Spleen (tissue), 11 donors: Measurements from ENCODE around the gene ABO. TPM values are rescaled to one million over a fixed set of nuclear protein-coding genes. Genes with fewer than 3 reads are reported as not detected.

Experiments
- DNase-seq: peaks from one replicate; pipeline ENCODE4 v3.0.0-alpha.2; 2020
- H3K27ac ChIP-seq, 8 donors: fragments of 200-600 bp; sonication (generic) in 7 of 8; 1 replicate in 4 of 8; 2 replicates in 4 of 8; pipeline versions ENCODE4 v1.5.0 to v1.8.0; 2016 to 2021; ENCODE audit warnings: inconsistent platforms in 4 of 8, mild to moderate bottlenecking in 4 of 8, moderate library complexity in 1 of 8
- H3K27me3 ChIP-seq, 7 donors: fragments of 200-600 bp; sonication (generic) in 6 of 7; replicated peaks in 1 of 7; 1 replicate in 4 of 7; 2 replicates in 3 of 7; pipeline versions ENCODE4 v1.5.0 to v1.8.0; 2016 to 2021; ENCODE audit warnings: inconsistent platforms in 3 of 7, mild to moderate bottlenecking in 1 of 7
- H3K36me3 ChIP-seq, 6 donors: fragments of 200-600 bp; sonication (generic) in 5 of 6; 1 replicate in 4 of 6; 2 replicates in 2 of 6; pipeline versions ENCODE4 v1.5.0 to v1.8.0; 2016 to 2021; ENCODE audit warnings: inconsistent platforms in 2 of 6
- H3K4me1 ChIP-seq, 6 donors: fragments of 200-600 bp; sonication (generic) in 5 of 6; 1 replicate in 3 of 6; 2 replicates in 3 of 6; pipeline versions ENCODE4 v1.5.0 to v1.8.0; 2016 to 2021; ENCODE audit warnings: inconsistent platforms in 3 of 6
- H3K4me3 ChIP-seq, 8 donors: fragments of 200-600 bp; sonication (generic) in 7 of 8; 1 replicate in 4 of 8; 2 replicates in 4 of 8; pipeline versions ENCODE4 v1.5.0 to v1.8.0; 2016 to 2021; ENCODE audit warnings: inconsistent platforms in 4 of 8, mild to moderate bottlenecking in 4 of 8, moderate library complexity in 2 of 8
- H3K9me3 ChIP-seq, 8 donors: fragments of 200-600 bp; sonication (generic) in 7 of 8; 1 replicate in 4 of 8; 2 replicates in 4 of 8; pipeline versions ENCODE4 v1.5.0 to v1.8.0; 2016 to 2021; ENCODE audit warnings: inconsistent platforms in 4 of 8
- POLR2A ChIP-seq, 3 donors: fragments of 450-650 bp; IDR thresholded peaks; one replicate each; pipeline ENCODE4 v1.5.1; 2017; ENCODE audit warnings: antibody characterized with exemption in 3 of 3, mild to moderate bottlenecking in 1 of 3
- POLR2AphosphoS5 ChIP-seq, 3 donors: sonication (generic); formaldehyde crosslinking; IDR thresholded peaks; one replicate each; pipeline ENCODE4 v1.5.1; 2017; ENCODE audit warnings: antibody characterized with exemption in 3 of 3
- WGBS, 5 donors: extraction: QIAGEN DNeasy Blood & Tissue Kit in 3 of 5; methylation state at CpG; one replicate each; pipeline versions ENCODE4 v1.1.5 to v1.1.7; 2013 to 2018; 5-methylcytosine and 5-hydroxymethylcytosine counted together
- intact Hi-C: fragments of 100-400 bp; cut with DNase I; formaldehyde crosslinking; loops from one replicate; pipeline ENCODE4 v1.15.0; 2023; ENCODE audit warnings: low total_unique reads
- polyA plus RNA-seq, 3 donors: library from polyadenylated mRNA; stranded (reverse); fragments of 200-250 nt; gene quantifications; one replicate each; pipeline ENCODE4 v1.2.1, GENCODE V29; 2013
- total RNA-seq, 7 donors: library from RNA; depleted of rRNA in 3 of 7; stranded (reverse); fragments of >200 nt in 3 of 7; fragmentation: NEBNext Ultra II Directional in 4 of 7; extraction: Animal tissue kit (Norgen Biotek cat#: 25700) in 4 of 7; gene quantifications; one replicate each; pipeline versions ENCODE4 v1.1.0 to v1.2.1, GENCODE V29; 2016 to 2021
- TF ChIP-seq, protein P1 (sequence below), 11 experiments: fragments of 200-600 bp in 7 of 11; fragments of 450-650 bp in 4 of 11; sonication (generic) in 4 of 11; IDR thresholded peaks in 8 of 11; conservative IDR thresholded peaks in 3 of 11; 1 replicate in 7 of 11; 2 replicates in 4 of 11; pipeline versions ENCODE4 v1.4.0 to v1.8.0; 2016 to 2021; ENCODE audit warnings: antibody characterized with exemption in 11 of 11, inconsistent platforms in 4 of 11, mild to moderate bottlenecking in 1 of 11
- donor health status: healthy with polysubstance abuse.
- donor health status: DM: no; HTN: no; CAD: no; lungs with moderate emphysema.
- donor health status: DM: no; HTN: no; CAD: no.
- donor health status: Bipolar disorder and iron deficiency.
- donor health status: healthy.
- donor health status: DM: no; HTN: no; CAD: no.
- donor health status: DM: yes; HTN: yes; CAD: no.

ABO gene
- total and polyA plus RNA-seq, 10 donors = 0.26 to 5.8 (median 2.3) TPM

DNA sequence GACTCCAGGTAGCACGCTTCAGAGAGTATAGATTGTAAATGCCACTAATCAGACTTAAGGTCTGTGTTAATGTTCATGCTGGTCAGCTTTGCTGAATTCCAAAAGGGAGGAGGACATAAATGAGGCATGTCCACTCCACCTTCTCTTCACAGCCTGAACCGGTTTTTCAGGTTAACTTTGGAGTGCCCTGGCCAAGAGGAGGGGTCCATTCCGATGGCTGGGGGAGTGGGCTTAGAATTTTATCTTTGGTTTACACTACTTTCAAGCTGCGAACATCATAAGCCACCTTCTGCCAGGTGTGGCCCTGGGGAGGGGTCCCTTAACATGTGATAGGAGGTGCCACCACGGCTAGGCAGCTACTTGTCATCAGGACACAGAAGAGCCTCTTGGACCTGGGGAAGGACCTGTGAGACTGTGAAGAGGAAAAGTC is 24.2 kb downstream of the ABO start:
- H3K27ac ChIP-seq = no peak overlapping the region
- no peaks in the 10 kb centered on the region for H3K36me3 ChIP-seq
- no peaks in the 10 kb centered on the region for H3K9me3 ChIP-seq
- H3K4me3 ChIP-seq = no peak overlapping the region
- peaks cover 0 to 13% (median under 1%) of the 10 kb centered on the region in 6 donors for H3K4me1 ChIP-seq
- TF ChIP-seq POLR2A (IDR thresholded peaks at IDR 0.05) = no peak
- TF ChIP-seq, protein P1, sequence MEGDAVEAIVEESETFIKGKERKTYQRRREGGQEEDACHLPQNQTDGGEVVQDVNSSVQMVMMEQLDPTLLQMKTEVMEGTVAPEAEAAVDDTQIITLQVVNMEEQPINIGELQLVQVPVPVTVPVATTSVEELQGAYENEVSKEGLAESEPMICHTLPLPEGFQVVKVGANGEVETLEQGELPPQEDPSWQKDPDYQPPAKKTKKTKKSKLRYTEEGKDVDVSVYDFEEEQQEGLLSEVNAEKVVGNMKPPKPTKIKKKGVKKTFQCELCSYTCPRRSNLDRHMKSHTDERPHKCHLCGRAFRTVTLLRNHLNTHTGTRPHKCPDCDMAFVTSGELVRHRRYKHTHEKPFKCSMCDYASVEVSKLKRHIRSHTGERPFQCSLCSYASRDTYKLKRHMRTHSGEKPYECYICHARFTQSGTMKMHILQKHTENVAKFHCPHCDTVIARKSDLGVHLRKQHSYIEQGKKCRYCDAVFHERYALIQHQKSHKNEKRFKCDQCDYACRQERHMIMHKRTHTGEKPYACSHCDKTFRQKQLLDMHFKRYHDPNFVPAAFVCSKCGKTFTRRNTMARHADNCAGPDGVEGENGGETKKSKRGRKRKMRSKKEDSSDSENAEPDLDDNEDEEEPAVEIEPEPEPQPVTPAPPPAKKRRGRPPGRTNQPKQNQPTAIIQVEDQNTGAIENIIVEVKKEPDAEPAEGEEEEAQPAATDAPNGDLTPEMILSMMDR (IDR thresholded peaks at IDR 0.05 in 8 of 11, conservative IDR thresholded peaks at IDR 0.05 in 3 of 11) = no peak
- no peak for TF ChIP-seq POLR2AphosphoS5 (IDR thresholded peaks at IDR 0.05)
- intact Hi-C loops = no loop called here
- 74 to 90% (median 78%) methylated on average over 5 of the region's 5 CpGs for WGBS, 5 donors
- no peak for DNase-seq
- H3K27me3 ChIP-seq = peaks cover 0 to 17% (median 0%) of the 10 kb centered on the region in 7 donors

DNA sequence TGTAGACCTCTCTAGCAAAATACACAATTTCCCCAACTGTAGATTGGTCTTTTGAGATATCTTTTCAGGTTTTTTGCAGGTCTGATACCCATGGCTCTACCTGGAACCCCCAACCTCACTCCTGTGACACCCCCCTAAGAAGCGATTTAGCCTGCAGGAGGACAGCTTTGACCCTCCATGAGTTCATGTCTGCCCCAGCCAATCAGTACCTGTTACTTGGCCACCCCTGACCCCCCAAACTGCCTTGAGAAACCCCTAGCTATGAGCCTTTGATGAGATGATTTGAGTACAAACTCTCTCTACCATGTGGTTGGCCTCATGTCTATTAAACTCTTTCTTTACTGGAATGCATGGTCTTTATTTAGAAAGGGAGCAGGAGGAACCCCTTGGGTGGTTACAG is 25.7 kb downstream of the ABO start:
- no peaks in the 10 kb centered on the region for H3K9me3 ChIP-seq
- 85 to 94% (median 93%) methylated on average over 1 of the region's 1 CpG for WGBS, 5 donors
- H3K4me1 ChIP-seq = peaks cover 0 to 13% (median 0%) of the 10 kb centered on the region in 6 donors
- H3K4me3 ChIP-seq = no peak overlapping the region
- H3K36me3 ChIP-seq = no peaks in the 10 kb centered on the region
- intact Hi-C loops = no loop called here
- no peak overlapping the region for H3K27ac ChIP-seq
- TF ChIP-seq POLR2A (IDR thresholded peaks at IDR 0.05) (no peak), POLR2AphosphoS5 (IDR thresholded peaks at IDR 0.05) (no peak)
- TF ChIP-seq, protein P1 (IDR thresholded peaks at IDR 0.05 in 8 of 11, conservative IDR thresholded peaks at IDR 0.05 in 3 of 11) = no peak
- DNase-seq = no peak
- peaks cover 0 to 17% (median 0%) of the 10 kb centered on the region in 7 donors for H3K27me3 ChIP-seq

DNA sequence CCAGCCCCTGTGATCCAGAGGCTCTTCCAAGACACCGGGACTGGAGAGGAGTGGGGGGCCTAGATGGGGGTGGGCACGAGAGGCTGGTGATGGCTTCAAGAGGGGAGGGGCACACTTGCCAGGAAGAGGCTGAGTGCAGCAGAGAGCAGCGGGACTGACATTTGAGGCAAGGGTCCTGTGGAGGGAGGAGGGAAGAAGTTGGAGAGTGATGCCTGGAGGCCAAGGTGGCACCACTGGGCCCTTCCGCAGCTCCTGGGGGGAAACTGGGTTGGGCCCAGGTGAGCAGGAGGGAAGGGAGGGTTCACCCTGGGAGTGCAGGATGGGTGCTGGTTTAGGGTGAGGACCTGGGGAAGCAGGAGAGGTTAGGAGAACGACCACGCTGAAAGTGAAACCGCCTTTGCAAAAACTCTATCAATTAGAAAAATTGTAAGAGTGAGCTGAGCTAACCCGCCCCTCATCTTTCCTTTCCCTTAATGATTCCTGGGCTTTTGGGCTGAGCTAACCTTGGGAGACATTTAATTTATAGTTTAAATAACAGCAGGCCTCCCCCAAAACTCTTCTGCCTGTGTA is 26.2 kb downstream of the ABO start:
- intact Hi-C loops = no loop called here
- no peak for DNase-seq
- Histone ChIP-seq H3K4me3 (no peak overlapping the region), H3K4me1 (peaks cover 0 to 13% (median 0%) of the 10 kb centered on the region in 6 donors), H3K27ac (no peak overlapping the region), H3K9me3 (no peaks in the 10 kb centered on the region), H3K36me3 (no peaks in the 10 kb centered on the region), H3K27me3 (peaks cover 0 to 17% (median 0%) of the 10 kb centered on the region in 7 donors)
- TF ChIP-seq, protein P1 (IDR thresholded peaks at IDR 0.05 in 8 of 11, conservative IDR thresholded peaks at IDR 0.05 in 3 of 11) = no peak
- TF ChIP-seq POLR2AphosphoS5 (IDR thresholded peaks at IDR 0.05) = no peak
- no peak for TF ChIP-seq POLR2A (IDR thresholded peaks at IDR 0.05)
- 72 to 84% (median 79%) methylated on average over 8 of the region's 8 CpGs for WGBS, 5 donors

DNA sequence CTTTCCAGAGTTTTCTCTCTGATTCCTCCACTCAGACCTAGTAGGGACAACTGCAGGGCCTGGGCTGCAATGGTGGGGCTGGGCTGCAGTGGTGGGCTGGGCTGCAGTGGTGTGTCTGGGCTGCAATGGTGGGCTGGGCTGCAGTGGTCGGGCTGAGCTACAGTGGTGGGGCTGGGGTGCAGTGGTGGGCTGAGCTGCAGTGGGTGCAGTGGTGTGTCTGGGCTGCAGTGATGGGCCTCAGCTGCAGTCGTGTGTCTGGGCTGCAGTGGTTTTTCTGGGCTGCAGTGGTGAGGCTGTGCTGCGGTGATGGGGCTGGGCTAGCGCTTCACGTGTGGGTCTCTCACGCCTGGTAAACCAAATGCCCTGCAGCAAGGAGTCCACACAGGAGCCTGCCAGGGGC is 27.4 kb downstream of the ABO start:
- Histone ChIP-seq H3K9me3 (no peaks in the 10 kb centered on the region), H3K27ac (no peak overlapping the region), H3K4me1 (peaks cover 0 to 10% (median 0%) of the 10 kb centered on the region in 6 donors), H3K4me3 (no peak overlapping the region), H3K36me3 (no peaks in the 10 kb centered on the region), H3K27me3 (peaks cover 0 to 20% (median 0%) of the 10 kb centered on the region in 7 donors)
- intact Hi-C loops = no loop called here
- 83 to 93% (median 86%) methylated on average over 5 to 6 of the region's 6 CpGs for WGBS, 5 donors
- TF ChIP-seq, protein P1 (IDR thresholded peaks at IDR 0.05 in 8 of 11, conservative IDR thresholded peaks at IDR 0.05 in 3 of 11) = no peak
- TF ChIP-seq POLR2A (IDR thresholded peaks at IDR 0.05) (no peak), POLR2AphosphoS5 (IDR thresholded peaks at IDR 0.05) (no peak)
- DNase-seq = no peak
